ENCODE results near the gene ITPR1. TPM values are rescaled to one million over a fixed set of nuclear protein-coding genes. Genes with fewer than 3 reads are reported as not detected.

The ITPR1 gene
- total RNA-seq, 2 donors from 2014 or later, result 5.9 TPM

DNA sequence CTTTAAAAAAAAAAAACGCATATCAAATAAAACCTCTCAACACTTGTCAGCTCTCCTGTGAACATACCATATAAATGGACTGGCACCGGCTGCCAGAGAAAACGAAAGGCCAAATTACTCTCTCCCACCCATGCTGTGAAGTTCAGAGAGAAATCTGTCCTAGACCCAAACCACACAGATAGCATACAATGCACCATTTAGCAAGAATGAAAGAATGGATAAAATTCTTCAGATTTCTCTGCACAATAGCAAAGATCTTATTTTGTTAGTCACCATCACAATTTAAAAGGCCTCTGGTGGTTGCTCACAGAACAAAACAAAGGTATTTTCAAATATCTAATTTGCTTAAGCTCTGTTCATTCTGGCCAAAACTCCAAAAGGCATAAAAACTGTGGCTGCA is 392.2 kb downstream of the ITPR1 start:
- Mint-ChIP-seq H3K4me1 (peaks cover 10% of the 10 kb centered on the region), H3K27me3 (ENCODE audit: insufficient read depth) (no peaks in the 10 kb centered on the region), H3K36me3 (ENCODE audit: low read depth) (no peaks in the 10 kb centered on the region), H3K9me3 (peaks cover 4% of the 10 kb centered on the region), H3K27ac (no peak overlapping the region), H3K4me3 (no peak overlapping the region)
- no peaks in the 10 kb centered on the region for H3K4me1 ChIP-seq (ENCODE audit: control insufficient read depth, insufficient read depth, low read length)
- peaks cover 4% of the 10 kb centered on the region for H3K9me3 ChIP-seq (ENCODE audit: control insufficient read depth, low read length)
- no peaks in the 10 kb centered on the region for H3K36me3 ChIP-seq (ENCODE audit: control insufficient read depth, insufficient read depth, low read length)
- 72% methylated on average over 3 of the region's 3 CpGs; no CpG with 5 or more reads in 1 of the 2 experiments for WGBS, 2 experiments (ENCODE audit: insufficient coverage in 1 of 2, insufficient read length in 1 of 2)
- no peaks in the 10 kb centered on the region for H3K27me3 ChIP-seq (ENCODE audit: control insufficient read depth, insufficient read depth, low read length, poor library complexity, severe bottlenecking)
- DNase-seq, result no peak
- H3K4me3 ChIP-seq (ENCODE audit: low read length), result no peak overlapping the region
- TF ChIP-seq, protein P1, sequence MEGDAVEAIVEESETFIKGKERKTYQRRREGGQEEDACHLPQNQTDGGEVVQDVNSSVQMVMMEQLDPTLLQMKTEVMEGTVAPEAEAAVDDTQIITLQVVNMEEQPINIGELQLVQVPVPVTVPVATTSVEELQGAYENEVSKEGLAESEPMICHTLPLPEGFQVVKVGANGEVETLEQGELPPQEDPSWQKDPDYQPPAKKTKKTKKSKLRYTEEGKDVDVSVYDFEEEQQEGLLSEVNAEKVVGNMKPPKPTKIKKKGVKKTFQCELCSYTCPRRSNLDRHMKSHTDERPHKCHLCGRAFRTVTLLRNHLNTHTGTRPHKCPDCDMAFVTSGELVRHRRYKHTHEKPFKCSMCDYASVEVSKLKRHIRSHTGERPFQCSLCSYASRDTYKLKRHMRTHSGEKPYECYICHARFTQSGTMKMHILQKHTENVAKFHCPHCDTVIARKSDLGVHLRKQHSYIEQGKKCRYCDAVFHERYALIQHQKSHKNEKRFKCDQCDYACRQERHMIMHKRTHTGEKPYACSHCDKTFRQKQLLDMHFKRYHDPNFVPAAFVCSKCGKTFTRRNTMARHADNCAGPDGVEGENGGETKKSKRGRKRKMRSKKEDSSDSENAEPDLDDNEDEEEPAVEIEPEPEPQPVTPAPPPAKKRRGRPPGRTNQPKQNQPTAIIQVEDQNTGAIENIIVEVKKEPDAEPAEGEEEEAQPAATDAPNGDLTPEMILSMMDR (conservative IDR thresholded peaks at IDR 0.05), result no peak
- H3K27ac ChIP-seq (ENCODE audit: low read depth, low read length), result no peak overlapping the region
- H3K9ac ChIP-seq (ENCODE audit: extremely low read depth, low read length, poor library complexity, severe bottlenecking), result no peak overlapping the region

DNA sequence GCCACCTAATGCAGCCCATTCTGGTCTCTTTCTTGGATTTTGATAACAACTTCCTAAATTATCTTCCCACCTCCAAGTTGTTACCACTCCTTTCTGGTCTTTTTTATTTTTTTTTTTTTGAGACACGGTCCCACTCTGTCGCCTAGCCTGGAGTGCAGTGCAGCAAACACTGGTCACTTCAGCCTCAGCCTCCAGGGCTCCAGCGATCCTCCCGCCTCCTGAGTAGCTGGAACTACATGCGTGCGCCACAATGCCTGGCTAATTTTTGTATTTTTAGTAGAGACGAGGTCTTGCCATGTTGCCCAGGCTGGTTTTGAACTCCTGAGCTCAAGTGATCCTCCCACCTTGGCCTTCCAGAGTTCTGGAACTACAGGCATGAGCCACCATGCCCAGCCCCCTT is 393.3 kb downstream of the ITPR1 start:
- Mint-ChIP-seq H3K27me3 (ENCODE audit: insufficient read depth) (no peaks in the 10 kb centered on the region), H3K4me1 (peaks cover 10% of the 10 kb centered on the region), H3K36me3 (ENCODE audit: low read depth) (no peaks in the 10 kb centered on the region), H3K4me3 (no peak overlapping the region), H3K9me3 (peaks cover 4% of the 10 kb centered on the region), H3K27ac (no peak overlapping the region)
- Histone ChIP-seq H3K4me1 (ENCODE audit: control insufficient read depth, insufficient read depth, low read length) (no peaks in the 10 kb centered on the region), H3K27me3 (ENCODE audit: control insufficient read depth, insufficient read depth, low read length, poor library complexity, severe bottlenecking) (no peaks in the 10 kb centered on the region), H3K27ac (ENCODE audit: low read depth, low read length) (no peak overlapping the region), H3K9ac (ENCODE audit: extremely low read depth, low read length, poor library complexity, severe bottlenecking) (no peak overlapping the region), H3K9me3 (ENCODE audit: control insufficient read depth, low read length) (peaks cover 4% of the 10 kb centered on the region), H3K4me3 (ENCODE audit: low read length) (no peak overlapping the region), H3K36me3 (ENCODE audit: control insufficient read depth, insufficient read depth, low read length) (no peaks in the 10 kb centered on the region)
- TF ChIP-seq, protein P1 (conservative IDR thresholded peaks at IDR 0.05), result no peak
- DNase-seq, result no peak
- 96 to 98% methylated on average over 6 to 7 of the region's 7 CpGs for WGBS, 2 experiments (ENCODE audit: insufficient coverage in 1 of 2, insufficient read length in 1 of 2)

DNA sequence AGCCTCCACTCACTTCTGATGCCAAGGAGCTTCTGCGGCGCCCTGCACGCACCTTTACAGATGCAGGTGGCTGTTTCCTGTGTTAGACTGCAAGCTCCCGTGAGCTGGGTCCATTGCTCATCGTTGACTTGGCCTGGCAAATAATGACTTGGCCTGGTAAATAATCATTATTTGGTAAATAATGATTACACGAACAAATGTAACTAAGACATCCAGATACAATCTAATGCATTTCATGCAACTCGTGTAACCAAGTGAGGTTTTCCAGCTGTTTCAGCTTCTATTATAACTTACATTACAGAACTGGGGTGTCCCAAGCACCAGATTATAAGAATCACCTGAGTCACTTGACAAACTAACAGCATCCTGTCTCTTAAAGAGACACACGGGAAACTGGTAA is 394.0 kb downstream of the ITPR1 start:
- Mint-ChIP-seq H3K4me1 (peaks cover 10% of the 10 kb centered on the region), H3K9me3 (peaks cover 4% of the 10 kb centered on the region), H3K27ac (no peak overlapping the region), H3K27me3 (ENCODE audit: insufficient read depth) (no peaks in the 10 kb centered on the region), H3K4me3 (no peak overlapping the region), H3K36me3 (ENCODE audit: low read depth) (no peaks in the 10 kb centered on the region)
- Histone ChIP-seq H3K36me3 (ENCODE audit: control insufficient read depth, insufficient read depth, low read length) (no peaks in the 10 kb centered on the region), H3K27ac (ENCODE audit: low read depth, low read length) (no peak overlapping the region), H3K4me3 (ENCODE audit: low read length) (no peak overlapping the region), H3K9me3 (ENCODE audit: control insufficient read depth, low read length) (peaks cover 4% of the 10 kb centered on the region), H3K9ac (ENCODE audit: extremely low read depth, low read length, poor library complexity, severe bottlenecking) (no peak overlapping the region), H3K27me3 (ENCODE audit: control insufficient read depth, insufficient read depth, low read length, poor library complexity, severe bottlenecking) (no peaks in the 10 kb centered on the region), H3K4me1 (ENCODE audit: control insufficient read depth, insufficient read depth, low read length) (no peaks in the 10 kb centered on the region)
- no peak for DNase-seq
- WGBS, 2 experiments (ENCODE audit: insufficient coverage in 1 of 2, insufficient read length in 1 of 2), result 95 to 97% methylated on average over 5 to 8 of the region's 8 CpGs
- TF ChIP-seq, protein P1 (conservative IDR thresholded peaks at IDR 0.05), result no peak
